Measurements from ENCODE around the gene PIGZ. TPM values are rescaled to one million over a fixed set of nuclear protein-coding genes. Genes with fewer than 3 reads are reported as not detected.

Gene PIGZ
- total and polyA plus RNA-seq, 9 of the 15 experiments (the other 6 are each of a cell fraction or from before 2014, with no cell fraction given) = 0.15 to 1.8 (median 0.76) TPM

DNA sequence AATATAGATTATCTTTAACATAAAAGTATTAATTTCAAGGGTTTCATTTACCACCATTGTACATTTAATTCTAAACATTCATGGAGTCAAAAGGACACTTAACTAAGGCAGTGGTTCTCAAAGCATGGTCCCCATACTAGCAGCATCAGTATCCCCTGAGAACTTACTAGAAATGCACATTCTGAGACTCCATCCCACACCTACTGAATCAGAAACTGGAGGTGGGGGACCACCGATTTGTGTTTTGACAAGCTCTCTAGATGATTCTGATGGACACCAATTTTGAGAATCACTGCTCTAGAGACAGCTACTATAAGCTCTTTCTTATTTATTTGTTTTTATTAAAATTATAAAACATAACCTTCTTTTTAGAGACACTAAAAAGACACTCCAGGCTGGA is 66.9 kb downstream of the PIGZ start:
- TF ChIP-seq ETS2 (tag; IDR thresholded peaks at IDR 0.05; ENCODE audit: borderline replicate concordance, poor library complexity, severe bottlenecking) = no peak
- no peak for TF ChIP-seq FOXP4 (CRISPR knock-in tag; IDR thresholded peaks at IDR 0.05; ENCODE audit: borderline replicate concordance)
- no peak for TF ChIP-seq ZNF41 (CRISPR knock-in tag; conservative IDR thresholded peaks at IDR 0.05)
- TF ChIP-seq, protein P1, sequence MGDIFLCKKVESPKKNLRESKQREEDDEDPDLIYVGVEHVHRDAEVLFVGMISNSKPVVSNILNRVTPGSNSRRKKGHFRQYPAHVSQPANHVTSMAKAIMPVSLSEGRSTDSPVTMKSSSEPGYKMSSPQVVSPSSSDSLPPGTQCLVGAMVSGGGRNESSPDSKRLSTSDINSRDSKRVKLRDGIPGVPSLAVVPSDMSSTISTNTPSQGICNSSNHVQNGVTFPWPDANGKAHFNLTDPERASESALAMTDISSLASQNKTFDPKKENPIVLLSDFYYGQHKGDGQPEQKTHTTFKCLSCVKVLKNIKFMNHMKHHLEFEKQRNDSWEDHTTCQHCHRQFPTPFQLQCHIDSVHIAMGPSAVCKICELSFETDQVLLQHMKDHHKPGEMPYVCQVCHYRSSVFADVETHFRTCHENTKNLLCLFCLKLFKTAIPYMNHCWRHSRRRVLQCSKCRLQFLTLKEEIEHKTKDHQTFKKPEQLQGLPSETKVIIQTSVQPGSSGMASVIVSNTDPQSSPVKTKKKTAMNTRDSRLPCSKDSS (IDR thresholded peaks at IDR 0.05; ENCODE audit: low read depth, partially characterized antibody) = no peak
- TF ChIP-seq, protein P2, sequence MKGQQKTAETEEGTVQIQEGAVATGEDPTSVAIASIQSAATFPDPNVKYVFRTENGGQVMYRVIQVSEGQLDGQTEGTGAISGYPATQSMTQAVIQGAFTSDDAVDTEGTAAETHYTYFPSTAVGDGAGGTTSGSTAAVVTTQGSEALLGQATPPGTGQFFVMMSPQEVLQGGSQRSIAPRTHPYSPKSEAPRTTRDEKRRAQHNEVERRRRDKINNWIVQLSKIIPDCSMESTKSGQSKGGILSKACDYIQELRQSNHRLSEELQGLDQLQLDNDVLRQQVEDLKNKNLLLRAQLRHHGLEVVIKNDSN (CRISPR knock-in tag; IDR thresholded peaks at IDR 0.05) = no peak
- TF ChIP-seq GATAD2A (IDR thresholded peaks at IDR 0.05) = no peak
- no peak for TF ChIP-seq SAP30 (IDR thresholded peaks at IDR 0.05; ENCODE audit: borderline replicate concordance, insufficient read depth, low read depth, low read length, poor library complexity, severe bottlenecking)
- H3K36me3 ChIP-seq (ENCODE audit: control insufficient read depth, insufficient read depth, low read length) = peaks cover 72% of the 10 kb centered on the region
- DNase-seq (ENCODE audit: extremely low read depth in 1 of 4, low spot score in 3 of 4) = no peak
- H4K20me1 ChIP-seq (replicated peaks; ENCODE audit: control insufficient read depth, insufficient read depth, low read length) = no peaks in the 10 kb centered on the region
- no peaks in the 10 kb centered on the region for H3K27me3 ChIP-seq (ENCODE audit: control insufficient read depth in 2 of 2, insufficient read depth in 2 of 2, low read length in 2 of 2)
- ChIA-PET CTCF (ENCODE audit: low intra/inter-chr PET ratio) (no interaction called here), POLR2A (interaction anchor here (1.5 kb wide), 1 partner anchor 40 kb away, joined by 3 read pairs; the partner anchor contains the start of gene NCBP2)
- H3K79me2 ChIP-seq (ENCODE audit: control insufficient read depth, insufficient read depth, low read length) = peaks cover 9% of the 10 kb centered on the region
- WGBS (ENCODE audit: insufficient coverage, low coverage, missing lambda C conversion rate) = 100% methylated on average over 1 of the region's 1 CpG
- H3K9me1 ChIP-seq (ENCODE audit: control insufficient read depth, insufficient read depth, low read length) = no peaks in the 10 kb centered on the region
- in situ Hi-C loops (cut with MboI) (no loop called here), intact Hi-C loops (cut with micrococcal nuclease) (no loop called here)
- no TSS peak for BruUV-seq (replicated peaks)
- H2AFZ ChIP-seq (ENCODE audit: low read depth, low read length) = no peak overlapping the region
- no peak overlapping the region for H3K4me3 ChIP-seq
- peaks cover 0 to 6% of the 10 kb centered on the region in 2 experiments; a peak in 2 of 5 replicates for H3K4me1 ChIP-seq (replicated peaks in 1 of 2; ENCODE audit: control insufficient read depth in 2 of 2, insufficient read depth in 2 of 2, low read length in 2 of 2)
- no peaks in the 10 kb centered on the region for H3K9me3 ChIP-seq (replicated peaks; ENCODE audit: control insufficient read depth, insufficient read depth, low read depth, low read length)
- H3K27ac ChIP-seq (ENCODE audit: extremely low read depth, low read depth, low read length) = no peak overlapping the region
- no peak for FAIRE-seq
- H3K9ac ChIP-seq (ENCODE audit: insufficient read depth in 1 of 2, low read depth in 2 of 2, low read length in 2 of 2) = no peak overlapping the region
- no peak for ATAC-seq
- H3K4me2 ChIP-seq (ENCODE audit: insufficient read depth, low read length) = no peak overlapping the region

Other genes with a start within 250 kb of the PIGZ start
- gene PAK2, start 229.0 kb downstream of the PIGZ start, total RNA-seq (2014; rRNA removed) = 19.8 and 24.6 TPM in 2 replicates
- 35.9 and 39.9 TPM in 2 replicates for gene PAK2, start 229.0 kb downstream of the PIGZ start, total RNA-seq (2014; rRNA removed; fragmentation: Illumina TruSeq; extraction: Trizol)
- gene PAK2, start 229.0 kb downstream of the PIGZ start, total RNA-seq (2015; rRNA removed; fragmentation: Illumina TruSeq; extraction: Trizol) = 35.7 and 35.8 TPM in 2 replicates
- gene PAK2, start 229.0 kb downstream of the PIGZ start, total RNA-seq (2021) = 72.4 and 72.7 TPM in 2 replicates
- 56.4 and 61.8 TPM in 2 replicates for gene PAK2, start 229.0 kb downstream of the PIGZ start, polyA plus RNA-seq (2011; rRNA removed)
- gene PAK2, start 229.0 kb downstream of the PIGZ start, polyA plus RNA-seq (2014; fragmentation: Illumina TruSeq; extraction: Trizol) = 58.7 and 68.4 TPM in 2 replicates
- 10 to 100 TPM; 13.2 to 18.6 TPM for gene PAK2, start 229.0 kb downstream of the PIGZ start, polyA plus RNA-seq (2014; fragmentation: Nextera tagmentation; extraction: Ambion mirVana)
- gene PAK2, start 229.0 kb downstream of the PIGZ start, polyA plus RNA-seq (2014; rRNA removed) = 26.6 and 26.7 TPM in 2 replicates
- gene SENP5, start 100.9 kb downstream of the PIGZ start, total RNA-seq (2014; rRNA removed) = 35.8 and 38.4 TPM in 2 replicates
- gene SENP5, start 100.9 kb downstream of the PIGZ start, total RNA-seq (2014; rRNA removed; fragmentation: Illumina TruSeq; extraction: Trizol) = 59.7 and 66.2 TPM in 2 replicates
- gene SENP5, start 100.9 kb downstream of the PIGZ start, total RNA-seq (2015; rRNA removed; fragmentation: Illumina TruSeq; extraction: Trizol) = 51.1 and 54.4 TPM in 2 replicates
- 41.4 and 41.7 TPM in 2 replicates for gene SENP5, start 100.9 kb downstream of the PIGZ start, total RNA-seq (2021)
- 45.1 and 48.8 TPM in 2 replicates for gene SENP5, start 100.9 kb downstream of the PIGZ start, polyA plus RNA-seq (2011; rRNA removed)
- 23.8 and 26.0 TPM in 2 replicates for gene SENP5, start 100.9 kb downstream of the PIGZ start, polyA plus RNA-seq (2014; fragmentation: Illumina TruSeq; extraction: Trizol)
- gene SENP5, start 100.9 kb downstream of the PIGZ start, polyA plus RNA-seq (2014; fragmentation: Nextera tagmentation; extraction: Ambion mirVana) = 10 to 100 TPM; 18.3 to 24.8 TPM
- 28.1 and 30.7 TPM in 2 replicates for gene SENP5, start 100.9 kb downstream of the PIGZ start, polyA plus RNA-seq (2014; rRNA removed)
- gene NCBP2, start 26.3 kb downstream of the PIGZ start, total RNA-seq (2014; rRNA removed) = 63.3 and 68.2 TPM in 2 replicates
- 82.2 and 82.3 TPM in 2 replicates for gene NCBP2, start 26.3 kb downstream of the PIGZ start, total RNA-seq (2014; rRNA removed; fragmentation: Illumina TruSeq; extraction: Trizol)
- 69.4 and 78.0 TPM in 2 replicates for gene NCBP2, start 26.3 kb downstream of the PIGZ start, total RNA-seq (2015; rRNA removed; fragmentation: Illumina TruSeq; extraction: Trizol)
- gene NCBP2, start 26.3 kb downstream of the PIGZ start, total RNA-seq (2021) = 64.0 and 67.0 TPM in 2 replicates
- 69.3 and 90.9 TPM in 2 replicates for gene NCBP2, start 26.3 kb downstream of the PIGZ start, polyA plus RNA-seq (2011; rRNA removed)
- gene NCBP2, start 26.3 kb downstream of the PIGZ start, polyA plus RNA-seq (2014; fragmentation: Illumina TruSeq; extraction: Trizol) = 83.4 and 102 TPM in 2 replicates
- gene NCBP2, start 26.3 kb downstream of the PIGZ start, polyA plus RNA-seq (2014; fragmentation: Nextera tagmentation; extraction: Ambion mirVana) = 100 to 1,000 TPM in 1 of 2 experiments, 10 to 100 TPM in 1; 56.4 to 100 TPM
- gene NCBP2, start 26.3 kb downstream of the PIGZ start, polyA plus RNA-seq (2014; rRNA removed) = 91.1 and 123 TPM in 2 replicates
- 6.8 and 8.4 TPM in 2 replicates for gene MELTF, start 61.0 kb upstream of the PIGZ start, total RNA-seq (2014; rRNA removed)
- gene MELTF, start 61.0 kb upstream of the PIGZ start, total RNA-seq (2014; rRNA removed; fragmentation: Illumina TruSeq; extraction: Trizol) = 3.0 and 3.3 TPM in 2 replicates
- 3.8 and 4.5 TPM in 2 replicates for gene MELTF, start 61.0 kb upstream of the PIGZ start, total RNA-seq (2015; rRNA removed; fragmentation: Illumina TruSeq; extraction: Trizol)
- gene MELTF, start 61.0 kb upstream of the PIGZ start, total RNA-seq (2021) = 10.5 and 11.7 TPM in 2 replicates
- gene MELTF, start 61.0 kb upstream of the PIGZ start, polyA plus RNA-seq (2011; rRNA removed) = 4.0 and 4.8 TPM in 2 replicates
- gene MELTF, start 61.0 kb upstream of the PIGZ start, polyA plus RNA-seq (2014; fragmentation: Illumina TruSeq; extraction: Trizol) = 3.7 and 4.9 TPM in 2 replicates
- gene MELTF, start 61.0 kb upstream of the PIGZ start, polyA plus RNA-seq (2014; fragmentation: Nextera tagmentation; extraction: Ambion mirVana) = under 1 TPM; 0.35 to 0.52 TPM
- gene MELTF, start 61.0 kb upstream of the PIGZ start, polyA plus RNA-seq (2014; rRNA removed) = 8.1 and 8.6 TPM in 2 replicates